Measurements from ENCODE around the gene DENND6B. TPM values are rescaled to one million over a fixed set of nuclear protein-coding genes. Genes with fewer than 3 reads are reported as not detected.

Gene DENND6B
- total RNA-seq, 6 donors from 2014 or later, result 9.5 to 24.1 (median 12.7) TPM

- ATAC-seq (ENCODE audit: low FRiP score in 2 of 2) (no peak), DNase-seq (no peak)
- H3K4me3 ChIP-seq, result no peak overlapping the region
- no peak for TF ChIP-seq EP300 (IDR thresholded peaks at IDR 0.05)
- WGBS, 2 donors, result 80 to 81% methylated on average over 4 of the region's 4 CpGs
- no peaks in the 10 kb centered on the region for H3K27me3 ChIP-seq
- H3K27ac ChIP-seq, result peak overlapping the region; percentile 28 to 94 (median 78)
- peaks cover 0 to 3% (median 0%) of the 10 kb centered on the region in 4 donors for H3K36me3 ChIP-seq
- no peaks in the 10 kb centered on the region for H3K9me3 ChIP-seq
- peaks cover 85 to 90% (median 87%) of the 10 kb centered on the region in 4 donors for H3K4me1 ChIP-seq
Measured at GRCh38 chr22:50298266-50298637, 28.6 kb downstream of the DENND6B start.

- H3K4me3 ChIP-seq, result no peak overlapping the region
- peak in 1 of 2 donors; percentile 71 for DNase-seq
- peaks cover 85 to 90% (median 87%) of the 10 kb centered on the region in 4 donors for H3K4me1 ChIP-seq
Measured at GRCh38 chr22:50297510-50298265, 29.1 kb downstream of the DENND6B start.

GRCh38 chr22:50296658-50297490 lies 29.9 kb downstream of the DENND6B start:
- WGBS, 2 donors, result 53 to 60% methylated on average over 15 to 25 of the region's 29 CpGs
- no peak for TF ChIP-seq CTCF (IDR thresholded peaks at IDR 0.05)
- no peak for TF ChIP-seq POLR2AphosphoS5 (IDR thresholded peaks at IDR 0.05)
- TF ChIP-seq POLR2A (IDR thresholded peaks at IDR 0.05), result no peak
- TF ChIP-seq EP300 (IDR thresholded peaks at IDR 0.05), result no peak
- DNase-seq, result peak in 1 of 2 donors; percentile 80
- no peak for ATAC-seq (ENCODE audit: low FRiP score in 2 of 2)
- Histone ChIP-seq H3K27me3 (no peaks in the 10 kb centered on the region), H3K4me3 (no peak overlapping the region), H3K9me3 (no peaks in the 10 kb centered on the region), H3K4me1 (peaks cover 84 to 90% (median 87%) of the 10 kb centered on the region in 4 donors), H3K36me3 (peaks cover 0 to 3% (median 0%) of the 10 kb centered on the region in 4 donors), H3K27ac (peak overlapping the region; percentile 24 to 94 (median 45))

More at GRCh38 chr22:50297510-50298265, 29.1 kb downstream of the DENND6B start:
- Histone ChIP-seq H3K27ac (peak overlapping the region; percentile 24 to 94 (median 45)), H3K9me3 (no peaks in the 10 kb centered on the region), H3K27me3 (no peaks in the 10 kb centered on the region), H3K36me3 (peaks cover 0 to 3% (median 0%) of the 10 kb centered on the region in 4 donors)
- ATAC-seq (ENCODE audit: low FRiP score in 2 of 2), result no peak
- TF ChIP-seq CTCF (IDR thresholded peaks at IDR 0.05) (no peak), POLR2A (IDR thresholded peaks at IDR 0.05) (no peak), EP300 (IDR thresholded peaks at IDR 0.05) (no peak), POLR2AphosphoS5 (IDR thresholded peaks at IDR 0.05) (no peak)
- 84 to 86% methylated on average over 5 to 20 of the region's 20 CpGs for WGBS, 2 donors

GRCh38 chr22:50294319-50294656 lies 32.5 kb downstream of the DENND6B start:
- H3K4me3 ChIP-seq, result peak overlapping the region in 1 of 4 donors; percentile 44
- H3K27ac ChIP-seq, result peak overlapping the region; percentile 84 to 94 (median 88)
- no peak for TF ChIP-seq CTCF (IDR thresholded peaks at IDR 0.05)
- TF ChIP-seq EP300 (IDR thresholded peaks at IDR 0.05), result no peak
- no peak for TF ChIP-seq POLR2AphosphoS5 (IDR thresholded peaks at IDR 0.05)
- no peak for TF ChIP-seq POLR2A (IDR thresholded peaks at IDR 0.05)
- no peaks in the 10 kb centered on the region for H3K27me3 ChIP-seq
- ATAC-seq (ENCODE audit: low FRiP score in 2 of 2), result no peak
- peaks cover 66 to 85% (median 66%) of the 10 kb centered on the region in 4 donors for H3K4me1 ChIP-seq
- peaks cover 7 to 19% (median 12%) of the 10 kb centered on the region in 4 donors for H3K36me3 ChIP-seq
- no peaks in the 10 kb centered on the region for H3K9me3 ChIP-seq
- DNase-seq, result no peak
- 18 to 35% methylated on average over 4 of the region's 5 CpGs for WGBS, 2 donors
